Mesenteric fat pad (tissue), 1 donor: ENCODE data around the gene C11orf98. TPM values are rescaled to one million over a fixed set of nuclear protein-coding genes. Genes with fewer than 3 reads are reported as not detected.
"Not testable (repeated sequence)": the region's sequence is repeated elsewhere in the genome, so short reads cannot be mapped to it uniquely, and the experiment has no call there.

Experiments
- DNase-seq: peaks from one replicate; pipeline ENCODE4 v3.0.0-alpha.2; 2020; ENCODE audit warnings: low spot score
- total RNA-seq: library from RNA; stranded (reverse); fragmentation: NEBNext Ultra II Directional; extraction: Animal tissue kit (Norgen Biotek cat#: 25700); gene quantifications from one replicate; pipeline ENCODE4 v1.2.1, GENCODE V29; 2021
- donor health status: DM: yes; HTN: yes; CAD: no.

C11orf98 gene
- total RNA-seq, 1 donor from 2014 or later: 36.9 TPM

DNA sequence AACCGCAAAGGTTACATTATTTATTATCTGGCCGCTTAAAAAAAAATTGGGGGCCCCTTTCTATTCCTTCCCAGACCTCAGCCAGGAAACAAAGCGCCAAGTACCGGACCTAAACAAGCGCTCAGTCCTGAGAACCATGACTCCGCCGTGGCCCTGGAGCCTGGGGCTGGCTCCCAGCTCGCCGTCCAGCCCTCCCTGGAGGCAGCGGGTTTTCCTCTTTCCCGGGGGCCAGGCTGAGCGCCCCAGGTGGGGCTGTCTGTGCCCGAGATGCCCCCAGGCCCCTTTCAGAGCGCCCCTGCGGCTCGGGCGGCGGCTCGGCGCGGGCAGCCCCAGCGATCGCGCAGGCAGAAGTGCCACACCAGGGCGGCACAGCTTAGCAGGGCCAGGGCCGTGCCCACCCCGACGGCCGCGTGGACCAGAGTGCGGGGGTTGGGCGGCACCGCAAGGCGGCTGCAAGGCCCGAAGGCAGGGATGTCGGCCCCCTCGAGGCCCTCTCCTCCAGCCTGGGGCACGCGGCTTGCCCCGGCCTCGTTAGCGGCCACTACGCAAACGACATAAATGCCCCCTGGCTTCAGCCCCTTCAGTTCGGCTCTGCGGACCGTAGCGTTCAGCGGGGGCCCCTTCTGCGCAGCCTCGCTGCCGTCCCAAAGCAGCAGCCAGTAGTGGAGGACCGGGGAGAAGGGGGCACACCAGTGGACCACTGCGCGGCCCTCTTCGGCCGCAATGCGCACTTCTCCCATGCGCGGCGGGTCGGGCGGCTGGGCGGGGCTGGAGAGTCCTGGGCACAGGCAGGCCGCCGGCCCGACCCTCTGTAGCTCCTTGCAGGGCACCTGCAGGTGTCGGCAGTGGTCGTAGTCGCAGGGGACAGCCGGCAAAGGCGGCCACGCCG is 22.7 kb upstream of the C11orf98 start:
- DNase-seq: no peak

DNA sequence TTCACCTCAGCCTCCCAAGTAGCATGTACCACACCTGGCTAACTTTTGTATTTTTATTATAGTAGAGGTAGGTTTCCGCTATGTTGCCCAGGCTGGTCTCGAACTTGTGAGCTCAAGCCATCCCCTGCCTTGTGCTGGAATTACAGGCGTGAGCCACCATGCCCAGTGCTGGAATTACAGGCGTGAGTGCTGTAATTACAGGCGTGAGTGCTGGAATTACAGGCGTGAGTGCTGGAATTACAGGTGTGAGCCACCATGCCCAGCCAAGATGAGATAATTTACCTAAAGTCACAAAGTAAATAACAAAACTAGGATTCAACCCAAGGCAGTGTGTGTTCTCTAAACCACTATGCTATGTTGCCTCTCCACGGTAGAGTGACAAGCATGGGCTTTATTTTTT is 17.5 kb upstream of the C11orf98 start:
- no peak for DNase-seq

DNA sequence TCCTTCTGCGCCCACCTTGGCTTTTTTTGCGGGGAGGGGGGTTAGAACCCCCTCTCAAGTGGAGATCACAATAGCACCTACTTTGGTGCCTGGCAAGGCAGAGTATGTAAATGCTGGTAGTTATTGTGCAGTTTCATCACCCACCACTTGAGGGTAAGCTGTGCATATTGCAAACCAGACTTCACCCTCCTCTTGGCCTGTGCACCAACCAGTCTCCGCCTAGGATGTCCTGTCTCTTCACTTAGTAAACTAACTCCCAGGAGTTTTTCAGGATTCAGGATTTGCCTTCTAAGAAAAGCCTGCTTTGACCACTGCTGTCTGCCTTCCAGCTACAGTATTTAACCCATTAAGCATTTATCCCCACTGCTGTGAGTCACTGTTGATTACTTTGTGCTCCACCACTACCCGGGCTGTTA is 15.8 kb upstream of the C11orf98 start:
- DNase-seq: no peak

DNA sequence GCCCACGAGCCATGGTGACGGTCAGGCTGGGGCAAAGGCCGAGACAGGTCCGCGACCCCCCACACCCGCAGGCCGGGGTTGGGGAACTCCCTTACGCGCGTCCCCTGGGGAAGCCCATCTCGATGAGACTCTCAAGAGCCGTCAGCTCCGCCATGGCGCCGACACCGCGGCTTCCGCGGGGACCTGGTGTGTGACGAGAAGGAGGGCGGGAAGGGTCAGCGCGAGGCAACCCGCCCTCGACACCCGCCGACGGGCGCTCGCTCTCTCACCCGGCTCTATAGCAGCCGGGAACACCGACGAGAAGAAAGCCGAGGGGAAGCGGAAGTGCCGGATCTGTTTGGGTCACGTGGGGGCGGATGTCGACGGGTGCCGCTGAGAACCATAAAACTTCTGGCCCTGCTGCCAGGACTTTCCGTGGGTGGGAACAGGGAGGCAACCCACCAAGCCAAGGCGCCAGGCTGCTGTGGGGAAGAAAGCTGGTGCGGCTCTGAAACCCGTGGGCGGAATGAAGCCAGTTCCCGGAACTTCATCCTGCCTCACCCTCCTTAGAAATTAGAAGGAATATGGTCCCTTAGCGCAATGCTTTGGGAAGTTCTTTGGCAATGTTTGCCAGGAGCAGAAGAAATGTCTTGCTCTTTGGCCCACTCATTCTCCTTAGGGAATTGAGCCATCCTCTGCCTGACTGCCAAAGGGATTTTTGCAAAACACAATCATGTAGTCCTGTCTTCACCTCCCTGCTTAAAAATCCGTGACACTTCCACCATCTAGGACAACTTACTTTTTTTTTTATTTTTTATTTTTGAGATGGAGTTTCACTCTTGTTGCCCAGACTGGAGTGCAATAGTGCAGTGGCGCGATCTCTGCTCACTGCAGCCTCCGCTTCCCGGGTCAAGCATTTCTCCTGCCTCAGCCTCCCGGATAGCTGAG is 14.0 kb upstream of the C11orf98 start, which contains the start of gene UBXN1:
Gene UBXN1 (minus strand): TSS at position 304 of the 927 bp plus-strand sequence. CDS start 150 bp downstream, at position 154.
- DNase-seq: peak; percentile 95

DNA sequence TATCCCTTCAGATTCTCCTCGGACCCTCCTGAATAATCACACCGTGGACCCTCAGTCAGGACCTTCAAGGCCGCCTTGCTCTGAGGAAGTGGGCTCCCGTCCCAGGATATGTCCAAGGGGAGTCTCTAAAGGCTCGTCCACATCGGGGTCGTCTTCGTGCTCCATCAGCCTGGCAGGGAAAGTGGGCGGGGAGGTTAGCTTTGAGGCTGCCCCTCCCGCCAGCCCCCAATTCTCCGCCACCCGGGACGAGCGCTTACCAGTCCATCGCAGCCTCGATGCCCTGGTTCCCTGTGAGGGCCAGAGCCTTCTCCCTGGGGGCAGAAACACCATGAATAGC is 13.4 kb upstream of the C11orf98 start:
- DNase-seq: no peak

DNA sequence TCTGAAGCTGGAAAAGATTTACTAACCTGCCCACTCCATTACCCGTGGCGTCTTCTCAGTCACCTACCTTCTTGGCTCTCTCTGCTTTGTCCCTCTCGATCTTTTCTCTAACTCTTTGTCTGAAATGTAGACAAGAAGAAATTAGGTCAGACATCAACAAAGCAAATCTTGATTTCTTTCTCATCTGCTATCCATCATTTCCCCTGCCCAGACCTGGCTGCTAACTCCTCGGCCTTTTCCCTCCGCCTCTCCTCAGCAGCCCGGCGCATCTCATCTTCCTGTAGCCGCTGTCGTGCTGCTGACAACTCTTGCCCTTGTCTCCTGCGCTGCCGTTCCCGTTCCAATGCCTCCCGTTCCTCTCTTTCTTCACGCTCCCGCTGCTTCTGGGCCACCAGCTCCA is 12.7 kb upstream of the C11orf98 start:
- no peak for DNase-seq

DNA sequence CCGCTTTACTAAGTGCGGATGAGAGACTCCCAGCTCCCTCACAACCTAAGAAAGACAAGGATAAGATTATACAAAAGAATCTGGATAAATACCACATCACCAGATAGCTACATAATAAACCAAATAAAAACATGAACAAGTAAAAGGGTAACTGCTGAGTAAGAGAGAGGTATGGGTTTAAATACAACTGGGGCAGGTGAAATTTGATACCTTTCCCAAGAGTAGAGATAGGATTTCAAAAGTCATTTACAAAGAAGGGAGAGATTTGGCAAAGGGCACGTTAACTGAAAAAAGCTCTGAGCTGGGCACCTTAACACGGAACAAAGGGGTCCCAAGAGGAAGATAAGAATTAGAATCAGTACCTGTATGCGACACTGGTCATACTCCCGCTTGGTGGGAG is 12.1 kb upstream of the C11orf98 start:
- no peak for DNase-seq

DNA sequence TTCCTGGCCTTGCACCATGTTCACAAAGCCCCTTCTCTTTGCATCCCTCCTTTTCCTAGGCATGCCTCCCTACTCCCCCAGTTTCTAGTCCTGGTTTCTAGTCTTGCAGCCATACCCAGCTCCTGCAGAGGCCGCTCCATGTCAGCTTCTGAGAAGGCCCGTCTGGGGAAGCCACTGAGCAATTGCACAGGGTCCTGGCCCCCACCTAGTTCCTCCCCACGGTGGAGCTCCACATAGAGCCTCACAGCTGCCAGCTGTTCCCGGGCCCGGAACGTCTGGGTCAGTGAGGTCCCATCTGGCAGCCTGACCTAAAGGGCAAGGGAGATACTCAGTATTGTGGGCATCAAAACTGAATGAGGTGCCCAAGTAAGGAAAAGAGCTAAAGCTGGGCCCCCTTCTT is 11.7 kb upstream of the C11orf98 start:
- no peak for DNase-seq

DNA sequence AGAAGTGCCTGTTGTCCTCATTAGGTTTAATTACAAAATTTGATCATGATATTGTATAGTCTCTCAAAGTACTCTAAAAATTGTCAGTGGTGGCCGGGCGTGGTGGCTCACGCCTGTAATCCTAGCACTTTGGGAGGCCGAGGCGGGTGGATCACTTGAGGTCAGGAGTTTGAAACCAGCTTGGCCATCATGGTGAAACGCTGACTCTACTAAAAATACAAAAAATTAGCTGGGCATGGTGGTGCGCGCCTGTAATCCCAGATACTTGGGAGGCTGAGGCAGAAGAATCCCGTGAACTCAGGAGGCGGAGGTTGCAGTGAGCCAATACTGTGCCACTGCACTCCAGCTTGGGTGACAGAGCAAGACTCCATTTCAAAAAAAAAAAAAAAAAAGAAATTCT is 10.4 kb upstream of the C11orf98 start:
- not testable (repeated sequence) for DNase-seq

DNA sequence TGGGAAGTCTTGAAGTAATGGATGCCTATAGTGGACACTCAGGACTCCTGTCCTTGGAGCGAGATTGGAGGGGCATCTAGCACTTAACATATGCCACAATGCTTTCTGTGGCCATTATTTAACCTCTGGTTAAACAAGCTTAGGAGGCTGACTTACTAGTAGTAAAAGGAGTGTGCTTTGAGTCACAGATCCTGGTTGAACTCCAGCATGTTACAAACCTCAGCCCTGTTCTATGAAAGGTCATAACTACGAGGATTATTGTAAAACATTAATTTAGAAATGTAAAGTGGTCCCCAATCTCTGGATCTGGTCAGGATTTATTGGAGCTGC is 8.2 kb upstream of the C11orf98 start:
- DNase-seq: no peak

DNA sequence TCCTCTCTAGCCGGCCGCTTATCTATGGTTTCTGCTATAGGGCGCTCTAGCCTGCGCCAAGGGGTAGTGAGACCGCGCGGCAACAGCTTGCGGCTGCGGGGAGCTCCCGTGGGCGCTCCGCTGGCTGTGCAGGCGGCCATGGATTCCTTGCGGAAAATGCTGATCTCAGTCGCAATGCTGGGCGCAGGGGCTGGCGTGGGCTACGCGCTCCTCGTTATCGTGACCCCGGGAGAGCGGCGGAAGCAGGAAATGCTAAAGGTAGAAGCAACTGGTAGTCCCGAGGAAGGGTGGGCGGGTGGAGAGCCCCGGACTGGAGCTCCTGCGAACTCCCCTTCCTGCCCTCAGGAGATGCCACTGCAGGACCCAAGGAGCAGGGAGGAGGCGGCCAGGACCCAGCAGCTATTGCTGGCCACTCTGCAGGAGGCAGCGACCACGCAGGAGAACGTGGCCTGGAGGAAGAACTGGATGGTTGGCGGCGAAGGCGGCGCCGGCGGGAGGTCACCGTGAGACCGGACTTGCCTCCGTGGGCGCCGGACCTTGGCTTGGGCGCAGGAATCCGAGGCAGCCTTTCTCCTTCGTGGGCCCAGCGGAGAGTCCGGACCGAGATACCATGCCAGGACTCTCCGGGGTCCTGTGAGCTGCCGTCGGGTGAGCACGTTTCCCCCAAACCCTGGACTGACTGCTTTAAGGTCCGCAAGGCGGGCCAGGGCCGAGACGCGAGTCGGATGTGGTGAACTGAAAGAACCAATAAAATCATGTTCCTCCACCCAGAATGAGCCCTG is 6.8 kb upstream of the C11orf98 start, which contains the start of the genes LBHD1 and UQCC3:
Gene LBHD1 (minus strand): TSS at position 660 of the 782 bp plus-strand sequence. CDS start 2,236 bp downstream, outside the sequence.
Gene UQCC3 (plus strand): TSS at position 66 of the 782 bp plus-strand sequence. CDS start 73 bp downstream, at position 139.
- no peak for DNase-seq

DNA sequence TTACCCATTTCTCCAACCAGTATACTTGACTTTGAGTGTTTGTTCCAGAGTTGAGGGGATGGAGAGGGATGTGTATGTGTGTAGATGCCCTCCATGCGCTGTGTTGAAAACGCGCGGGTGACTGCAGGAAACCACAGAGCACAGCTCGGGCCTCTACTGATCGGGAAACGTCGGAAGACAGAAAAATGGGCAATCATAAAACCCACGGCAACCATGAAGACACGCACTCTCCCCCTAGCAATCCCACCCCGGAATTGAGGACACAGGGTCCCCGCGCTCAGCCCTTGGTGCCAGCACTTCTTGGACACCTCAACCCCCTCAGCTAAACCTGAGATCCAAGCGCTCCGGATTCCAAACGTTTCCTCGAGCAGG is 6.2 kb upstream of the C11orf98 start:
- DNase-seq: no peak

DNA sequence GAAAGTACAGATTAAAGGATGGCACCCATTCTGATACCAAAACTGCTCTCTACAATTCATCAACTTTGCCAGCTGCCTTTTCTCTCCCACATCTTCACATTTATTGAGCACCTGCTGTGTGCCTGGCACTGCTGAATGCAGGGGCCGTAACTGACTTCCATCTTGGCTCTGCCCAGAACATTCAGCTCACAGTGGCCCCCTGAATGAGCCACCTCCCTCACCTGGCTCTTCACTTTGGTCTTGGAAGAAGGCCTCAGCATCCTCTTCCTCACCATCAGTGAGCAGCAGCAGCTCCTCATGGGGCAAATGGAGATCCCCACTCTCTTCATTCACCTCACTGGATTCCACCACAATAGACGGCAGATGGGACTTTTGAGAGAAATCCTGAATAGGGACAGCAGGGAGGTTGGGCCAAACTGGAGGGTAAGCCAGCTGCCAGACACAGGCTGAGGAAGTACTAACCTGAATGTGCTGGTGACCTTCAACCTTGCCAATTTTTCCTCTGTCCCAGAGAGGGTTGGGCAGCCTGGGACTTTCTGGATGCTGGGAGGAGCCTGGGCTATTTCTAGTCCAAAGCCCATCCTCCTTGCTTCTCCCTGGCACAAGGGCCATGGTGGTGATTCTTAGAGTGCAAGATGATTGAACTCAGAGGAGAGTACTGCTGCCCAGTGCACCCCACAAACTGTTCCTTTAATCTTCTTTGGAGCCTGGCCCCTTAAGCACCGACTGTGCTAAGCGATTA is 4.6 kb upstream of the C11orf98 start:
- no peak for DNase-seq

DNA sequence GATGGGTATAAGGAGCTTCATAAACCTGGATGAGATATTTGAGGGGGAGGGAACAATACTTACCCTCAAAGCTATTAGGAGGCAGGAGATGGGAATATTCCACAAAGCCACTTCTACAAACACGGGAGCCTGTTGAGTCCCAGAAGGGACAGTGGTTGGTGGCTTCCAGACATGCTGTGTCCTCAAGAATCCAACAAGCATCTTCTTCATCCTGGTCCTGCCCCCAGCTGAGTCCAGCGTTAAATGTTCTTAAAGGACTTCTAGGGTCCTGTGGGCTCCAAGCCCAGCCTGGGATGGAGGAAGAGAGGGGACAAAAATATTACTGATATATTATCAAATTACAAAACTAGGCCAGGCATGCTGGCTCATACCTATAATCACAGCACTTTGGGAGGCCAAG is 2.5 kb upstream of the C11orf98 start:
- DNase-seq: no peak

DNA sequence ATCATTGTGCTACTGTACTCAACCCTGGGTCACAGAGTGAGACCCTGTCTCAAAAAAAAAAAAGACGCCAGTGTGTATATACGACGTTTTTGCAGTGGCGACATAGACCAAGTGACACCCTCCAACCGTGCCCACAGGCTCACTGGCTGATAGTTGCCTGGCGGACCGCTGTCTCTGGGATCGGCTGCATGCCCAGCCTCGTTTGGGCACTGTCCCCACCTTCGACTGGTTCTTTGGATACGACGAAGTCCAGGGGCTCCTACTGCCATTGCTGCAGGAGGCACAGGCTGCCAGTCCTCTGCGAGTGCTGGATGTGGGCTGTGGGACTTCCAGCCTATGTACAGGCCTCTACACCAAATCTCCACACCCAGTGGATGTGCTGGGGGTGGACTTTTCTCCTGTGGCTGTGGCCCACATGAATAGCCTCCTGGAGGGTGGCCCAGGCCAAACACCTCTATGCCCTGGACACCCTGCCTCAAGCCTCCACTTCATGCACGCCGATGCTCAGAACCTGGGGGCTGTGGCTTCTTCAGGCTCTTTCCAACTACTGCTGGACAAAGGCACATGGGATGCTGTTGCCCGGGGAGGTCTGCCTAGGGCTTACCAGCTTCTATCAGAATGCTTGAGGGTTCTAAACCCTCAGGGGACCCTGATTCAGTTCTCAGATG is 1.4 kb upstream of the C11orf98 start:
- no peak for DNase-seq

DNA sequence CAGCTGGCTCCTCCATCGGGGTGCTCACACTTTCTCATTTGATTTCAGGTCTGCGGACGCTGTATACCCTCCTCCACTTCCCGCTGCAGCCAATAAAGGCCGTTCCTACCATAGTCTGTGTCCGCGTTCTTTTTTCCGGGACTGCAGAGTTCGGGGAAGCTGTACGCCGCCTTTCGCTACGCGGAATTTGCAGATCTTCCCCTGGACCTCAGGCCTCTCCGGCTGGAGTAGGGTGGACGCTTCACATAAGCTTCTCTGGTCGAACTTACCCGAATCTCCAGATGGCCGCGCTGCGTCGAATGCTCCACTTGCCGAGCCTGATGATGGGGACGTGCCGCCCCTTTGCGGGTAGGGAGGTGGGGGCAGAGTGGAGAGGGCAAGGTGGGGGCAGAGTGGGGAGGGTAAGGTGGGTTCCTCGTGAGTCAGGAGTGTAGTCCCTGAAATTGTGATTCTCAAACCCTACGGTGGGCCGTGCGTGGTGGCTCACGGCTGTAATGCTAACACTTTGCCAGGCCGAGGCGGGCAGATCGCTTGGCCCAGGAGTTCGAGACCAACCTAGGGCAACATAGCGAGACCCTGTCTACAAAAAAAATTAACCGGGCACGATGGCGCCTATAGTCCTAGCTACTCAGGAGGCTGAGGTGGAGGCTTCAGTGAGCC is 719 bp upstream of the C11orf98 start:
- DNase-seq: no peak

DNA sequence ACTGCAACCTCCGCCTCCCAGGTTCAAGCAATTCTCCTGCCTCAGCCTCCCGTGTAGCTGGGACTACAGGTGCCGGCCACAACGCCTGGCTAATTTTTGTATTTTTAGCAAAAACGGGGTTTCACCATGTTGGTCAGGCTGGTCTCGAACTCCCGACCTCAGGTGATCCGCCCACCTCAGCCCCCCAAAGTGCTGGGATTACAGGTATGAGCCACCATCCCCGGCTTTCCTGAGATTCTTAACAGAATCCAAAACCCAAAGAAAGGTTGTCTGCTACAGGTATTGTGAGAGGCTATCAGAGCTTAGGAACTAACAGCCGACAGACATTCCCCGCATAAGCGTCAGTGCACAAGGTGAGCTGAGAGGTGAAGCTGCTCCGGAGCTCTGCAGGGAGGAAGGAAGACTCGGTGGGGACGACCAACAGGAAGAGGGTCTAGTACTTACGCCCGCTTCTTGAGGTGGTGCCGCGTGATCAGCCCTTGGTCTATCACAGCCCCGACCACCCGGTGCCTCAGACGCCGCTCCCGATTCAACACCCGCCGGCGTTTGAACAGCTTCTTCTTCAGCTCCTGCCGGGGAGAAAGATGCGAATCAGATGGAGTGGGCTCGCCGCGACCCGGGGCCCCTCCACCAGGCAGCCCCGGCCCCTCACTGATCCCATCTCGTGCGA is 470 bp downstream of the C11orf98 start:
- no peak for DNase-seq

DNA sequence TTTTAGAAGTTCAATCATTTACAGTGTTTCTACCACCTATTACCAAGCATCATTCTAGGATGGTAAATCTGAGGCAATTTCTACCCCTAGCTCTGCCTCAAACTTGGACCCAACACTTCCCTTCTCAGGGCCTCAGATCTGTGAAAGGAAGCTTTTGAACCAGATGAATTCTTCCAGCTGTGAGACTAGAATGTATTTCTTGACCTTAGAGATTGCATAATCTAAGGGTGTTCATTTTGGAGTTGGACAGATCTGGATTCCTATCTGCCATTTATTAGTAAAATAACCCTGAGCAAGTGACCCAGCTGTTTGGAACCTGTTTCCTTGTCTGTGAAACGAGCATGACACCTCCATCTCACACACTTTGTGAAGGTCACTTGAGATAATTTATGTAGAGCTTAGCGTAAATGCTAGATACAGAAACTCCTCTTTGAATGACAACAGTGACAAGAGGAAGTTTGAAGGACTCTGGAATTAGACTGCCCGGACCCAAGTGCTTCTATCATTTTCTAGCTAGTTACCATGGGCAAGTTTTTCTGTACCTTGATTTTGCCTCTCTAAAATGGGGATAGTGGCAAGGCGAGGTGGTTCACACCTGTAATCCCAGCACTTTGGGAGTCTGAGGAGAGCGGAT is 8.1 kb downstream of the C11orf98 start:
- DNase-seq: no peak
